ENCODE measurements around the gene KAT7.

DNA sequence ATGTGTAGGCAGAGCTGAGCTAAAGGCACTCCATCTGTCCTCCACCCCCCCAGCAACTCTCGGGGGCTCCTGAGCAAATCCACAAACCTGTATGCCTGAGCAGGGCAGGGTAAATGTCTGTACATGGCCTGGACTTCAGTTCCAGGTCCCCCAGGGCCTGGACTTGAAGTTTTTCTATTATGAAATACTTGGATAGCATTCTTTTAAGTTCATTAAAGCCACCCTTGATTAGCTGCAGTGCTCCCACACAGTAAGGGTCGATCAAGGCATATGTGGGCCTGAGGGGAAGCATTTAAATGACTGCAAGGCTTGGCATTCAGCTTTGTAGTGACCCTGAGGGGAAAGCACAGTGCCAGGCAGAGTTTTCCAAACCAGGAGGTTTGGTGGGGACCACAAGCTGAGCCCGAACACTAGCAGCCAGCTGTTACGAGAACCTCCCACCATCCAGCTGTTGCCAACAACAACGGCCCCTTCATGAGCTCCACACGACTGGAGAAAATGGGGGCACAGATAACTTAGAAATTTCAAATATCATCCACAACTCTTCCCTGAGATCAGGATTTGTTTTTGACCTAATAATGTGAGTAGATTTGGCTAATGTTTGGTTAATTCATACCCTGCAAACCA is 31.2 kb upstream of the KAT7 start:
- no peak for TF ChIP-seq SUZ12 (IDR thresholded peaks at IDR 0.05; ENCODE audit: unreplicated experiment)
- no peak for TF ChIP-seq TCF12 (IDR thresholded peaks at IDR 0.05; ENCODE audit: low read depth, low read length)
- TF ChIP-seq NFXL1 (IDR thresholded peaks at IDR 0.05; ENCODE audit: borderline replicate concordance) = no peak
- TF ChIP-seq MAX (IDR thresholded peaks at IDR 0.05; ENCODE audit: low read depth, low read length) = no peak
- TF ChIP-seq, protein P1, sequence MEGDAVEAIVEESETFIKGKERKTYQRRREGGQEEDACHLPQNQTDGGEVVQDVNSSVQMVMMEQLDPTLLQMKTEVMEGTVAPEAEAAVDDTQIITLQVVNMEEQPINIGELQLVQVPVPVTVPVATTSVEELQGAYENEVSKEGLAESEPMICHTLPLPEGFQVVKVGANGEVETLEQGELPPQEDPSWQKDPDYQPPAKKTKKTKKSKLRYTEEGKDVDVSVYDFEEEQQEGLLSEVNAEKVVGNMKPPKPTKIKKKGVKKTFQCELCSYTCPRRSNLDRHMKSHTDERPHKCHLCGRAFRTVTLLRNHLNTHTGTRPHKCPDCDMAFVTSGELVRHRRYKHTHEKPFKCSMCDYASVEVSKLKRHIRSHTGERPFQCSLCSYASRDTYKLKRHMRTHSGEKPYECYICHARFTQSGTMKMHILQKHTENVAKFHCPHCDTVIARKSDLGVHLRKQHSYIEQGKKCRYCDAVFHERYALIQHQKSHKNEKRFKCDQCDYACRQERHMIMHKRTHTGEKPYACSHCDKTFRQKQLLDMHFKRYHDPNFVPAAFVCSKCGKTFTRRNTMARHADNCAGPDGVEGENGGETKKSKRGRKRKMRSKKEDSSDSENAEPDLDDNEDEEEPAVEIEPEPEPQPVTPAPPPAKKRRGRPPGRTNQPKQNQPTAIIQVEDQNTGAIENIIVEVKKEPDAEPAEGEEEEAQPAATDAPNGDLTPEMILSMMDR (IDR thresholded peaks at IDR 0.05 in 2 of 3, conservative IDR thresholded peaks at IDR 0.05 in 1 of 3; ENCODE audit: control insufficient read depth in 2 of 3, extremely low read depth in 1 of 3, insufficient read depth in 1 of 3, low read depth in 3 of 3, low read length in 3 of 3) = no peak
- no peak for TF ChIP-seq CREB1 (IDR thresholded peaks at IDR 0.05; ENCODE audit: low read depth)

All from GM12878 (cell line).